HL-60 (cell line): ENCODE results near the gene ENOX1.

Experiments
- DNase-seq, 2 experiments: peaks; one replicate each; pipeline ENCODE4 v3.0.0-alpha.2; 2010 to 2020; ENCODE audit warnings: low read depth in 1 of 2, low spot score in 1 of 2
- H3K27ac ChIP-seq: fragments of 250-450 bp; sonication (Bioruptor Pico); replicated peaks from 2 replicates; pipeline ENCODE4 v1.5.1; 2020; ENCODE audit warnings: mild to moderate bottlenecking, moderate library complexity
- H3K27me3 ChIP-seq: fragments of 250-450 bp; sonication (Bioruptor Pico); 2 replicates; pipeline ENCODE4 v1.5.1; 2021; ENCODE audit warnings: mild to moderate bottlenecking, moderate library complexity; ENCODE audit not compliant: insufficient read depth, poor library complexity, severe bottlenecking
- H3K4me3 ChIP-seq: replicated peaks from 2 replicates; pipeline ENCODE4 v1.5.1; 2011; ENCODE audit warnings: mild to moderate bottlenecking, control low read depth, low read length; ENCODE audit not compliant: insufficient read depth
- CTCF ChIP-seq: IDR thresholded peaks from one replicate; pipeline ENCODE4 v1.5.1; 2011; ENCODE audit warnings: low read length, control low read depth, inconsistent platforms; ENCODE audit not compliant: insufficient read depth
- GABPA ChIP-seq: IDR thresholded peaks from 2 replicates; pipeline ENCODE4 v1.6.1; 2012; ENCODE audit warnings: low read depth
- POLR2AphosphoS5 ChIP-seq: IDR thresholded peaks from 2 replicates; pipeline ENCODE4 v1.6.1; 2012; ENCODE audit warnings: low read depth
- REST ChIP-seq: IDR thresholded peaks from 2 replicates; pipeline ENCODE4 v1.6.1; 2012; ENCODE audit warnings: low read depth; ENCODE audit not compliant: insufficient replicate concordance
- SPI1 ChIP-seq: IDR thresholded peaks from 2 replicates; pipeline ENCODE4 v1.6.1; 2012; ENCODE audit warnings: low read depth, mild to moderate bottlenecking, borderline replicate concordance

Gene ENOX1

GRCh38 chr13:43664700-43665191 lies 122.0 kb downstream of the ENOX1 start:
- H3K4me3 ChIP-seq = no peak overlapping the region
- H3K27me3 ChIP-seq = no peaks in the 10 kb centered on the region
- H3K27ac ChIP-seq = no peak overlapping the region
- no peak for DNase-seq
- TF ChIP-seq REST = no peak
- TF ChIP-seq SPI1 = no peak
- no peak for TF ChIP-seq GABPA
- no peak for TF ChIP-seq POLR2AphosphoS5
- no peak for TF ChIP-seq CTCF

- H3K27ac ChIP-seq = no peak overlapping the region
- no peak for TF ChIP-seq REST
- no peak overlapping the region for H3K4me3 ChIP-seq
- DNase-seq = no peak
- H3K27me3 ChIP-seq = no peaks in the 10 kb centered on the region
Measured at GRCh38 chr13:43663474-43664090, 123.2 kb downstream of the ENOX1 start.

- H3K4me3 ChIP-seq = no peak overlapping the region
- no peak for DNase-seq
- no peak overlapping the region for H3K27ac ChIP-seq
- H3K27me3 ChIP-seq = no peaks in the 10 kb centered on the region
- TF ChIP-seq GABPA = no peak
- TF ChIP-seq SPI1 = no peak
- TF ChIP-seq POLR2AphosphoS5 = no peak
- TF ChIP-seq REST = no peak
- no peak for TF ChIP-seq CTCF
Measured at GRCh38 chr13:43662976-43663375, 123.8 kb downstream of the ENOX1 start.
